Gastrocnemius medialis (tissue), 4 donors: ENCODE measurements around the gene CMTM3. TPM values are rescaled to one million over a fixed set of nuclear protein-coding genes. Genes with fewer than 3 reads are reported as not detected.

Experiments
- ATAC-seq, 2 donors: fragments of 150-250 bp; one replicate each; pipeline ENCODE4 v1.9.1; 2016
- DNase-seq, 2 donors: peaks; one replicate each; pipeline ENCODE4 v3.0.0-alpha.2; 2019
- H3K27ac ChIP-seq, 4 donors: fragments of 200-600 bp; sonication (generic); 1 replicate in 1 of 4; 2 replicates in 3 of 4; pipeline ENCODE4 v1.5.1; 2016 to 2018; ENCODE audit warnings: mild to moderate bottlenecking in 2 of 4, moderate library complexity in 1 of 4
- H3K27me3 ChIP-seq, 3 donors: fragments of 200-600 bp; sonication (generic) in 2 of 3; 1 replicate in 1 of 3; 2 replicates in 2 of 3; pipeline versions ENCODE4 v1.5.1 to v1.6.0; 2016 to 2019; ENCODE audit warnings: mild to moderate bottlenecking in 1 of 3, moderate library complexity in 1 of 3
- H3K36me3 ChIP-seq, 2 donors: fragments of 200-600 bp; sonication (generic) in 1 of 2; one replicate each; pipeline ENCODE4 v1.5.1; 2017 to 2018
- H3K4me1 ChIP-seq, 2 donors: fragments of 200-600 bp; sonication (generic) in 1 of 2; one replicate each; pipeline ENCODE4 v1.5.1; 2016 to 2017; ENCODE audit warnings: mild to moderate bottlenecking in 2 of 2
- H3K4me3 ChIP-seq, 4 donors: fragments of 200-600 bp; sonication (generic) in 3 of 4; 1 replicate in 1 of 4; 2 replicates in 3 of 4; pipeline ENCODE4 v1.5.1; 2016 to 2019; ENCODE audit warnings: mild to moderate bottlenecking in 2 of 4
- H3K9me3 ChIP-seq, 3 donors: fragments of 200-600 bp; sonication (generic) in 2 of 3; 1 replicate in 1 of 3; 2 replicates in 2 of 3; pipeline ENCODE4 v1.5.1; 2016 to 2019
- CTCF ChIP-seq, 5 experiments: fragments of 450-650 bp in 3 of 5; fragments of 200-600 bp in 2 of 5; sonication (generic) in 2 of 5; IDR thresholded peaks in 4 of 5; conservative IDR thresholded peaks in 1 of 5; 1 replicate in 4 of 5; 2 replicates in 1 of 5; pipeline ENCODE4 v1.5.1; 2016 to 2019; ENCODE audit warnings: antibody characterized with exemption in 5 of 5, mild to moderate bottlenecking in 3 of 5, moderate library complexity in 3 of 5
- POLR2A ChIP-seq, 2 donors: fragments of 450-650 bp; IDR thresholded peaks; one replicate each; pipeline ENCODE4 v1.6.1; 2017; ENCODE audit warnings: antibody characterized with exemption in 2 of 2, mild to moderate bottlenecking in 2 of 2, moderate library complexity in 2 of 2
- in situ Hi-C, 4 donors: fragments of 200-750 bp; cut with MboI; loops; one replicate each; pipeline versions ENCODE4 v1.15.0 to v1.8.0; 2017; ENCODE audit warnings: low sequenced_read_pairs in 4 of 4
- intact Hi-C: fragments of 100-400 bp; cut with DNase I; formaldehyde crosslinking; loops from one replicate; pipeline ENCODE4 v1.15.1; 2023; ENCODE audit warnings: low total_unique reads
- total RNA-seq, 4 donors: library from RNA; depleted of rRNA; stranded (reverse); fragments of >200 nt; gene quantifications; one replicate each; pipeline versions ENCODE4 v1.1.0 to v1.2.3, GENCODE V29; 2016

The CMTM3 gene
- total RNA-seq, 4 donors from 2014 or later: 2.6 to 11.3 (median 5.1) TPM

- peaks cover 13 to 25% (median 20%) of the 10 kb centered on the region in 3 donors for H3K27me3 ChIP-seq
- TF ChIP-seq POLR2A (IDR thresholded peaks at IDR 0.05): no peak
- TF ChIP-seq CTCF (IDR thresholded peaks at IDR 0.05 in 4 of 5, conservative IDR thresholded peaks at IDR 0.05 in 1 of 5): no peak
- no peak overlapping the region for H3K4me3 ChIP-seq
- H3K27ac ChIP-seq: peak overlapping the region in 3 of 4 donors; percentile 33 to 48 (median 35)
- intact Hi-C loops: no loop called here
- in situ Hi-C loops: no loop called here
- H3K4me1 ChIP-seq: peaks cover 27% of the 10 kb centered on the region in 2 donors
- no peaks in the 10 kb centered on the region for H3K36me3 ChIP-seq
- no peak for DNase-seq
- no peak for ATAC-seq
- no peaks in the 10 kb centered on the region for H3K9me3 ChIP-seq
Observed at GRCh38 chr16:66581246-66581952, 23.1 kb upstream of the CMTM3 start.

- Histone ChIP-seq H3K9me3 (no peaks in the 10 kb centered on the region), H3K27ac (no peak overlapping the region), H3K36me3 (no peaks in the 10 kb centered on the region), H3K4me1 (peaks cover 6 to 7% of the 10 kb centered on the region in 2 donors), H3K27me3 (no peaks in the 10 kb centered on the region), H3K4me3 (no peak overlapping the region)
- intact Hi-C loops: loop anchor here (5.0 kb wide), 1 partner anchor 103 kb away; no protein-coding TSS in a partner anchor
- no peak for TF ChIP-seq CTCF (IDR thresholded peaks at IDR 0.05 in 4 of 5, conservative IDR thresholded peaks at IDR 0.05 in 1 of 5)
- no peak for TF ChIP-seq POLR2A (IDR thresholded peaks at IDR 0.05)
- ATAC-seq (no peak), DNase-seq (no peak)
- in situ Hi-C loops: no loop called here
Observed at GRCh38 chr16:66585481-66586239, 18.8 kb upstream of the CMTM3 start.

DNA sequence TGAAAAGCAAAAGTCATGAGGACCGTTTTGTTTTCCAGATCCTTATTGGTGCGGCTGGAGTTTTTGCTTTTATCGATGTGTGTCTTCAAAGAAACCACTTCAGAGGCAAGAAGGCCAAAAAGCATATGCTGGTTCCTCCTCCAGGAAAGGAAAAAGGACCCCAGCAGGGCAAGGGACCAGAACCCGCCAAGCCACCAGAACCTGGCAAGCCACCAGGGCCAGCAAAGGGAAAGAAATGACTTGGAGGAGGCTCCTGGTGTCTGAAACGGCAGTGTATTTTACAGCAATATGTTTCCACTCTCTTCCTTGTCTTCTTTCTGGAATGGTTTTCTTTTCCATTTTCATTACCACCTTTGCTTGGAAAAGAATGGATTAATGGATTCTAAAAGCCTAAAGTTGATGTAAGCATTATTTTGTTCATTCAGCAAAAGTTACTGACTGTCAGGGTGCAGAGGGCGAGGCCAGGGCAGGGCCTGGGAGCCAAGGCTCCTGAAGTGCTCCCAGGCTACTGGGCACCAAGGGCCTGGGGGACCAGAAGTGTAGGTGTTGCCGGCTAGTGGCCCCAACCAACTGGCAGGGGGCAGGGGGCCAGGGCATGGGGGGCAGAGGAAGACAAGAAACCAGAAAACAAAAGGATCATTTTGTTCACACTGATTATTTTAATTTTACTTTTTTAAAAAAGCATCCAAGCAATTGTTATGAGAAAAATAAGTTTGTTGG is 16.5 kb upstream of the CMTM3 start:
- no peak for DNase-seq
- no peak for ATAC-seq
- no peak overlapping the region for H3K27ac ChIP-seq
- no peaks in the 10 kb centered on the region for H3K27me3 ChIP-seq
- intact Hi-C loops: loop anchor here (5.0 kb wide), 1 partner anchor 106 kb away; no protein-coding TSS in a partner anchor
- H3K9me3 ChIP-seq: no peaks in the 10 kb centered on the region
- no peak overlapping the region for H3K4me3 ChIP-seq
- no peak for TF ChIP-seq CTCF (IDR thresholded peaks at IDR 0.05 in 4 of 5, conservative IDR thresholded peaks at IDR 0.05 in 1 of 5)
- TF ChIP-seq POLR2A (IDR thresholded peaks at IDR 0.05): no peak
- no peaks in the 10 kb centered on the region for H3K4me1 ChIP-seq
- in situ Hi-C loops: no loop called here
- no peaks in the 10 kb centered on the region for H3K36me3 ChIP-seq

- Histone ChIP-seq H3K4me3 (no peak overlapping the region), H3K27me3 (no peaks in the 10 kb centered on the region), H3K4me1 (no peaks in the 10 kb centered on the region), H3K36me3 (no peaks in the 10 kb centered on the region), H3K27ac (no peak overlapping the region), H3K9me3 (no peaks in the 10 kb centered on the region)
- no peak for DNase-seq
- intact Hi-C loops: loop anchor here (5.0 kb wide), 1 partner anchor 107 kb away; no protein-coding TSS in a partner anchor
- ATAC-seq: no peak
- in situ Hi-C loops: no loop called here
- no peak for TF ChIP-seq POLR2A (IDR thresholded peaks at IDR 0.05)
- peak in 4 of 5 experiments; percentile 33 to 51 (median 44) for TF ChIP-seq CTCF (IDR thresholded peaks at IDR 0.05 in 4 of 5, conservative IDR thresholded peaks at IDR 0.05 in 1 of 5)
Observed at GRCh38 chr16:66588981-66589713, 15.4 kb upstream of the CMTM3 start.
